Colonic mucosa (tissue), 4 donors: ENCODE data around the gene MT1X. TPM values are rescaled to one million over a fixed set of nuclear protein-coding genes. Genes with fewer than 3 reads are reported as not detected.

Experiments used
- DNase-seq: peaks from one replicate; pipeline ENCODE4 v3.0.0-alpha.2; 2020
- H3K27ac ChIP-seq: fragments of 200-600 bp; one replicate; pipeline ENCODE4 v1.8.0; 2021
- H3K27me3 ChIP-seq: fragments of 200-600 bp; one replicate; pipeline ENCODE4 v1.8.0; 2021
- H3K36me3 ChIP-seq: fragments of 200-600 bp; one replicate; pipeline ENCODE4 v1.8.0; 2021
- H3K4me1 ChIP-seq: fragments of 200-600 bp; one replicate; pipeline ENCODE4 v1.8.0; 2021; ENCODE audit warnings: mild to moderate bottlenecking
- H3K4me3 ChIP-seq: fragments of 200-600 bp; one replicate; pipeline ENCODE4 v1.8.0; 2021
- H3K9ac ChIP-seq, 2 donors: one replicate each; pipeline ENCODE4 v1.7.0; 2013; ENCODE audit warnings: control low read depth in 2 of 2, low read depth in 2 of 2, low read length in 2 of 2
- H3K9me3 ChIP-seq: fragments of 200-600 bp; one replicate; pipeline ENCODE4 v1.8.0; 2021
- intact Hi-C: fragments of 100-400 bp; cut with DNase I; formaldehyde crosslinking; loops from one replicate; pipeline ENCODE4 v1.14.1; 2022
- total RNA-seq, 2 donors: library from RNA; stranded (reverse); fragmentation: NEBNext Ultra II Directional in 1 of 2; extraction: Animal tissue kit (Norgen Biotek cat#: 25700) in 1 of 2; gene quantifications; one replicate each; pipeline ENCODE4 v1.2.1, GENCODE V29; 2021
- TF ChIP-seq, protein P1 (sequence below): fragments of 200-600 bp; IDR thresholded peaks from one replicate; pipeline ENCODE4 v1.8.0; 2022; ENCODE audit warnings: antibody characterized with exemption, mild to moderate bottlenecking
- donor health status: healthy.
- donor health status: DM: no; HTN: no; CAD: no.
- donor health status: DM: no; HTN: no; CAD: no.

Gene MT1X
- total RNA-seq, 2 donors from 2014 or later, result 112 to 149 TPM

DNA sequence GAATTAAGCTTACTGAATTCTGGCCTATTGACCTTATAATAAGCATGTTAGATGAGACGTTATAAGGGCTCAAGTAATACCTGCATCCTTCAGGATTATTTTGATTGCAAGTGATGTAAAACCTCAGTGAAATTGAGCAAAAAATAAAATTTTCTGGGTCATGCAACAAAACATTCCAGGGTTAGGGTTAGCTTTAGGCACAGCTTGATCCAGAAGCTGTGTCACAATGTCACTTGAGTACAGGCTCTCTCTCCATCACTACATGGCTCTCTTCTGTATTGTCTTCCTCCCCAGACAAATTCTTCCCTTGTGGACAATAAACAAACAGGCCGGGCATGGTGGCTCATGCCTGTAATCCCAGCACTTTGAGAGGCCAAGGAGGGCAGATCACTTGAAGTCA lies 44.0 kb downstream of the MT1X start:
- no peak overlapping the region for H3K9ac ChIP-seq
- no peak for DNase-seq
- intact Hi-C loops, result no loop called here
- H3K27ac ChIP-seq, result no peak overlapping the region
- H3K27me3 ChIP-seq, result no peaks in the 10 kb centered on the region
- H3K4me1 ChIP-seq, result no peaks in the 10 kb centered on the region
- H3K36me3 ChIP-seq, result no peaks in the 10 kb centered on the region
- TF ChIP-seq, protein P1, sequence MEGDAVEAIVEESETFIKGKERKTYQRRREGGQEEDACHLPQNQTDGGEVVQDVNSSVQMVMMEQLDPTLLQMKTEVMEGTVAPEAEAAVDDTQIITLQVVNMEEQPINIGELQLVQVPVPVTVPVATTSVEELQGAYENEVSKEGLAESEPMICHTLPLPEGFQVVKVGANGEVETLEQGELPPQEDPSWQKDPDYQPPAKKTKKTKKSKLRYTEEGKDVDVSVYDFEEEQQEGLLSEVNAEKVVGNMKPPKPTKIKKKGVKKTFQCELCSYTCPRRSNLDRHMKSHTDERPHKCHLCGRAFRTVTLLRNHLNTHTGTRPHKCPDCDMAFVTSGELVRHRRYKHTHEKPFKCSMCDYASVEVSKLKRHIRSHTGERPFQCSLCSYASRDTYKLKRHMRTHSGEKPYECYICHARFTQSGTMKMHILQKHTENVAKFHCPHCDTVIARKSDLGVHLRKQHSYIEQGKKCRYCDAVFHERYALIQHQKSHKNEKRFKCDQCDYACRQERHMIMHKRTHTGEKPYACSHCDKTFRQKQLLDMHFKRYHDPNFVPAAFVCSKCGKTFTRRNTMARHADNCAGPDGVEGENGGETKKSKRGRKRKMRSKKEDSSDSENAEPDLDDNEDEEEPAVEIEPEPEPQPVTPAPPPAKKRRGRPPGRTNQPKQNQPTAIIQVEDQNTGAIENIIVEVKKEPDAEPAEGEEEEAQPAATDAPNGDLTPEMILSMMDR, result no peak
- H3K4me3 ChIP-seq, result no peak overlapping the region
- no peaks in the 10 kb centered on the region for H3K9me3 ChIP-seq

DNA sequence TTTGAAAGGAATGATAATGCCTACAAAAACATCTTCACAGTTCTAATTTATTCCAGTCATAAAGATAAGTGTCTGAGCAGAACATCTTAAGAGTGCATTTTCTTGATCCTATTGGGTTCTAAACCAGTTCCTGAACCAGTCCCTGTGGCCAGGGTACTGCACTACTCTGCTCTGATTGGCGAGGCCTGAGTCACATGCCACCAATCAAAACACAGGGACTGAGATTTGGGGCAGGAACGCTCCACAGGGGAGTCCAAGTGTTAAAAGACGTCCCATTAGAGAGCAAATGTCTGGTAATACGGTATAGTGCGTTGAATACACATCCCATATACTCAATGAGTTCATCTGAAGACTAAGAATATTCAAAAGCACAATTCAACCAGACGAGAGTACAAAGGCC lies 44.7 kb downstream of the MT1X start:
- H3K4me3 ChIP-seq, result no peak overlapping the region
- intact Hi-C loops, result no loop called here

DNA sequence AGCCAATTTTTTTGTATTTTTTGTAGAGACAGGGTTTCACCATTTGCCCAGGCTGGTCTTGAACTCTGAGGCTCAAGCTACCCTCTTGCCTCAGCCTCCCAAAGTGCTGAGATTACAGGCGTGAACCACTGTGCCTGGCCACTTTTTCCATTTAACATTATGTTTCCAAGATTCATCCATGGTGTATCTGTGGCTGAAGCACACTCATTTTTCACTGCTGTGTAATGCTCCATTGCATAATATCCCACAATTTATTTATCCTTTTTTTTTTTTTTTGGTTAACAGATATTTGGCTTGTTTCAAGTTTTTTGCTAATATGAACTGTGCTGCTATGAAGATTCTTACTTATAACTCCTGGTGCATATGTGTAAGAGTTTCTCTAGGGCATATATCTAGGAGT lies 45.8 kb downstream of the MT1X start:
- H3K9me3 ChIP-seq, result no peaks in the 10 kb centered on the region
- no peak overlapping the region for H3K4me3 ChIP-seq
- H3K4me1 ChIP-seq, result no peaks in the 10 kb centered on the region
- intact Hi-C loops, result no loop called here
- TF ChIP-seq, protein P1, result no peak
- no peak for DNase-seq
- no peaks in the 10 kb centered on the region for H3K36me3 ChIP-seq
- no peak overlapping the region for H3K27ac ChIP-seq
- no peaks in the 10 kb centered on the region for H3K27me3 ChIP-seq
- no peak overlapping the region for H3K9ac ChIP-seq

More for the DNA sequence above, 44.7 kb downstream of the MT1X start:
- TF ChIP-seq, protein P1, result no peak
- Histone ChIP-seq H3K9ac (no peak overlapping the region), H3K4me1 (no peaks in the 10 kb centered on the region), H3K36me3 (no peaks in the 10 kb centered on the region), H3K27ac (no peak overlapping the region), H3K27me3 (no peaks in the 10 kb centered on the region), H3K9me3 (no peaks in the 10 kb centered on the region)
- DNase-seq, result no peak

DNA sequence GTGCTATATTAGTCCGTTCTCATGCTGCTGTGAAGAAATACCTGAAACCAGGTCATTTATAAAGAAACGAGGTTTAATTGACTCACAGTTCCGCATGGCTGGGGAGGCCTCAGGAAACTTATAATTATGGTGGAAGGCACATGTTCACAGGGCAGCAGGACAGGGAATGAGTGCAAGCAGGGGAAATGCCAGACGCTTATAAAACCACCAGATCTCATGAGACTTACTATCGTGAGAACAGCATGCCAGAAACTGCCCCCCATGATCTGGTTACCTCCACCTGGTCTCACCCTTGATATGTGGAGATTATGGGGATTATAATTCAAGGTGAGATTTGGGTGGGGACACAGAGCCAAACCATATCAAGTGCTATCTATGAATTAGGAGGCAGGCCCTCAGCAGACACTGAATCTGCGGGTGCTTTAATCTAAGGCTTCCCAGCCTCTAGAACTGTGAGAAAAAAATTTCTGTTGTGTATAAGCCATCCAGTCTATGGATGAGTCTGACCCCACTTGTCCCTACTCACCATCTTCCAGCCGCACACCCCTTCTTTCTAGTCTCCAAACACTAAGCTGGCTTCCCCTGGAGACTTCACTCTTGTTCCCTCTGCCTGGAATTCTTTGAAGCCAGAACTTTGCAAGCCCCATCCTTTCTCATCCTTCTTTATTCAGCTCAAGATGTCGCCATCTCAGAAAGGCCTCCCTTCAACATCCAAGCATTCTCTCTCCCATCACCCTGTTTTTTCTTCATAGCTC lies 46.9 kb downstream of the MT1X start:
- no peaks in the 10 kb centered on the region for H3K9me3 ChIP-seq
- peak overlapping the region; percentile 95 for H3K4me3 ChIP-seq
- DNase-seq, result no peak
- no peaks in the 10 kb centered on the region for H3K27me3 ChIP-seq
- H3K4me1 ChIP-seq, result no peaks in the 10 kb centered on the region
- TF ChIP-seq, protein P1, result no peak
- no peaks in the 10 kb centered on the region for H3K36me3 ChIP-seq
- H3K9ac ChIP-seq, result peak overlapping the region; percentile 68 to 83
- intact Hi-C loops, result no loop called here
- H3K27ac ChIP-seq, result peak overlapping the region; percentile 58

DNA sequence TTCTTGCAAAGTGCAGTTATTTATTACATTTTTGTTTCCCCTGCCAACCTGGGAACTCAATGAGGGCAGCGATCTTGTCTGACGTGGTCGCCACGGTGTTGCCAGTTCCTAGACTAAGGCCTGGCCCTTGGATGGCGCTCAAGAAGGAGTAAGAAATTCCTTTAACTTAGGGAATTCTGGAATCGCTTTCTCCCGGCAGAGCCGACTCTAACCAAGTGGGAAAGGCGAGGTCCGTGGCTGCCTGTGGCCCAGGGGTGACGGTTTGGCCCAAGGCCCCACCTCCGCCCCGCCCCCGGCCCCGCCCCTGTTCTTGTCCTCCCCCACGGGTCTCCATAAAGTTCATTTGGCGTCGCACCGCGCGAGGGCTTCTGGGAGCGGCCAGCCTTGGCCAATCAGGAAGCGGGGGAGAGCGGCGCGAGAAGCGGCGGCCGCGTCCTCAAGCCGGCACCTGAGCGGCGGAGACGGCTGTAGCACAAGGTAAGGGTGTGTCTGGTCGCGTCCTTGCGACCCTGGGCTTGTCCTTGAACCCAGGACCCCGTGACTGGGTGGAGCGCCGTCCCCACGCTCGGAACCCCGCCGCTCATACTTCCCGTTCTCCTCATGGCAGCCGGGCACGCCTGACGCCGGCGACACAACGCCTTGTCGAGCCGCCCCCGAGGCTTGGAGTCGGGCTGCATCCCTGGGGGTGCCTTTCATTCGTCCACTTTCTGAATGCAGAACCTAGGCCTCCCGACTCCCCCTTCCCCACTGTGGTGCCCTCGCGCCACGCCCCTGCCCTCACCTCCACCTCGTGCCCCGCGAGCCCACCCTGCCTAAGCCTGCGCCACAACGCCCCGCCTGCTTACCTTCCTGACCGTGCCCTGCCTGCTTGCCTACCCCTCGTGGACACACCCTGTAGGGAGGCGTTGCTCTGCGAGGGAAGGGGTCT lies 47.7 kb downstream of the MT1X start, which contains the start of gene NUP93:
Gene NUP93, plus strand, starts transcription at position 395 of the 928 bp plus-strand sequence. CDS start 18,119 bp downstream, outside the sequence.
- Histone ChIP-seq H3K9ac (peak within 1 kb of the TSS; percentile 83 to 89), H3K27me3 (no peaks in the 10 kb centered on the region), H3K27ac (peak within 1 kb of the TSS; percentile 58), H3K4me1 (no peaks in the 10 kb centered on the region), H3K4me3 (peak within 1 kb of the TSS; percentile 95), H3K9me3 (no peaks in the 10 kb centered on the region), H3K36me3 (no peaks in the 10 kb centered on the region)
- TF ChIP-seq, protein P1, result no peak
- peak; percentile 94 for DNase-seq
- intact Hi-C loops, result no loop called here
